GM19468 (cell line): Measurements from ENCODE around the gene UTS2.

Source experiments
- ATAC-seq: cut with Tn5 transposase; IDR thresholded peaks from one replicate; pipeline ENCODE4 v1.9.1; 2021; ENCODE audit warnings: mild to moderate bottlenecking, moderate library complexity, moderate number of reproducible peaks; ENCODE audit not compliant: unreplicated experiment; ENCODE audit errors: extremely low read depth

Gene UTS2

GRCh38 chr1:7852804-7853683 is at the start of gene UTS2:
TSS of gene UTS2 (minus strand) at chr1:7853065. CDS start at chr1:7853003, 62 bp downstream.
- no peak for ATAC-seq

GRCh38 chr1:7899741-7900140 is 46.9 kb upstream of the UTS2 start:
- no peak for ATAC-seq

- ATAC-seq: no peak
These were observed 46.1 kb upstream of the UTS2 start for GRCh38 chr1:7898962-7899361.

GRCh38 chr1:7896994-7897393 is 44.1 kb upstream of the UTS2 start:
- ATAC-seq: no peak

- ATAC-seq: no peak
These were observed 40.8 kb upstream of the UTS2 start for GRCh38 chr1:7893529-7894180.

GRCh38 chr1:7891804-7892203 is 38.9 kb upstream of the UTS2 start:
- no peak for ATAC-seq

- no peak for ATAC-seq
These were observed 38.0 kb upstream of the UTS2 start for GRCh38 chr1:7890853-7891252.

GRCh38 chr1:7888248-7889081 is 35.6 kb upstream of the UTS2 start:
- ATAC-seq: no peak

GRCh38 chr1:7886405-7886745 is 33.5 kb upstream of the UTS2 start:
- ATAC-seq: no peak

- no peak for ATAC-seq
These were observed 32.9 kb upstream of the UTS2 start for GRCh38 chr1:7885513-7886404.

- ATAC-seq: no peak
These were observed 31.9 kb upstream of the UTS2 start for GRCh38 chr1:7884757-7885156.

- ATAC-seq: no peak
These were observed 26.4 kb upstream of the UTS2 start for GRCh38 chr1:7879228-7879627.

- ATAC-seq: no peak
These were observed 25.2 kb upstream of the UTS2 start for GRCh38 chr1:7878027-7878426.

GRCh38 chr1:7873801-7874795 is 21.2 kb upstream of the UTS2 start:
- ATAC-seq: no peak

GRCh38 chr1:7871136-7871535 is 18.3 kb upstream of the UTS2 start:
- ATAC-seq: no peak

- ATAC-seq: no peak
These were observed 16.5 kb upstream of the UTS2 start for GRCh38 chr1:7869136-7869920.

GRCh38 chr1:7868070-7868780 is 15.4 kb upstream of the UTS2 start:
- no peak for ATAC-seq
